ENCODE measurements around the gene MAGEA11.

DNA sequence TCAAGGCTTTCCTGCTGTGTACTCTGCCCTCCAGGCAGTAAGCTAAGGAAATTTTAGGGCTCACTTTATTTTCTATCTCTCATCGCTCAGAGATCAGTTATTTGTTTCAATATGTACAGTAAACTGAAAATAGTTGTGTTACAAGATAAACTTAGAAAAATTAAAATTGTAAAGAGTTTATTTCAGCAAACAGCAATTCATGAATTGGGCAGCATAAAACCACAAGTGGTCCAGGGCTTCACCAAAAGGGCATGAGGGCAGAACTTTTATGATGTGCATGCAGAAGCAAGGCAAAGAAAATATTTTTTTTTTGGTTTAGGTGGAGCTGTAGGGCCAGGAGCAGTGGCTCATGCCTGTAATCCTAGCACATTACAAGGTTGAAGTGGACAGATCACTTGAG lies 20.1 kb upstream of the MAGEA11 start:
- TF ChIP-seq, protein P1, sequence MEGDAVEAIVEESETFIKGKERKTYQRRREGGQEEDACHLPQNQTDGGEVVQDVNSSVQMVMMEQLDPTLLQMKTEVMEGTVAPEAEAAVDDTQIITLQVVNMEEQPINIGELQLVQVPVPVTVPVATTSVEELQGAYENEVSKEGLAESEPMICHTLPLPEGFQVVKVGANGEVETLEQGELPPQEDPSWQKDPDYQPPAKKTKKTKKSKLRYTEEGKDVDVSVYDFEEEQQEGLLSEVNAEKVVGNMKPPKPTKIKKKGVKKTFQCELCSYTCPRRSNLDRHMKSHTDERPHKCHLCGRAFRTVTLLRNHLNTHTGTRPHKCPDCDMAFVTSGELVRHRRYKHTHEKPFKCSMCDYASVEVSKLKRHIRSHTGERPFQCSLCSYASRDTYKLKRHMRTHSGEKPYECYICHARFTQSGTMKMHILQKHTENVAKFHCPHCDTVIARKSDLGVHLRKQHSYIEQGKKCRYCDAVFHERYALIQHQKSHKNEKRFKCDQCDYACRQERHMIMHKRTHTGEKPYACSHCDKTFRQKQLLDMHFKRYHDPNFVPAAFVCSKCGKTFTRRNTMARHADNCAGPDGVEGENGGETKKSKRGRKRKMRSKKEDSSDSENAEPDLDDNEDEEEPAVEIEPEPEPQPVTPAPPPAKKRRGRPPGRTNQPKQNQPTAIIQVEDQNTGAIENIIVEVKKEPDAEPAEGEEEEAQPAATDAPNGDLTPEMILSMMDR (IDR thresholded peaks at IDR 0.05), result no peak
- TF ChIP-seq POLR2A (IDR thresholded peaks at IDR 0.05), result no peak

Measured in body of pancreas (tissue), 4 donors.